HG03045 (cell line): ENCODE results near the gene FANCE.
A peak's percentile ranks its signal among the peaks of the same experiment; 100 is the strongest.

ENCODE experiments used
- ATAC-seq: cut with Tn5 transposase; IDR thresholded peaks from one replicate; pipeline ENCODE4 v1.9.1; 2021; ENCODE audit warnings: mild to moderate bottlenecking, moderate library complexity; ENCODE audit not compliant: unreplicated experiment

FANCE gene

GRCh38 chr6:35463292-35463691 is 11.2 kb downstream of the FANCE start:
- ATAC-seq, result no peak

GRCh38 chr6:35465646-35466045 is 13.5 kb downstream of the FANCE start:
- no peak for ATAC-seq

DNA sequence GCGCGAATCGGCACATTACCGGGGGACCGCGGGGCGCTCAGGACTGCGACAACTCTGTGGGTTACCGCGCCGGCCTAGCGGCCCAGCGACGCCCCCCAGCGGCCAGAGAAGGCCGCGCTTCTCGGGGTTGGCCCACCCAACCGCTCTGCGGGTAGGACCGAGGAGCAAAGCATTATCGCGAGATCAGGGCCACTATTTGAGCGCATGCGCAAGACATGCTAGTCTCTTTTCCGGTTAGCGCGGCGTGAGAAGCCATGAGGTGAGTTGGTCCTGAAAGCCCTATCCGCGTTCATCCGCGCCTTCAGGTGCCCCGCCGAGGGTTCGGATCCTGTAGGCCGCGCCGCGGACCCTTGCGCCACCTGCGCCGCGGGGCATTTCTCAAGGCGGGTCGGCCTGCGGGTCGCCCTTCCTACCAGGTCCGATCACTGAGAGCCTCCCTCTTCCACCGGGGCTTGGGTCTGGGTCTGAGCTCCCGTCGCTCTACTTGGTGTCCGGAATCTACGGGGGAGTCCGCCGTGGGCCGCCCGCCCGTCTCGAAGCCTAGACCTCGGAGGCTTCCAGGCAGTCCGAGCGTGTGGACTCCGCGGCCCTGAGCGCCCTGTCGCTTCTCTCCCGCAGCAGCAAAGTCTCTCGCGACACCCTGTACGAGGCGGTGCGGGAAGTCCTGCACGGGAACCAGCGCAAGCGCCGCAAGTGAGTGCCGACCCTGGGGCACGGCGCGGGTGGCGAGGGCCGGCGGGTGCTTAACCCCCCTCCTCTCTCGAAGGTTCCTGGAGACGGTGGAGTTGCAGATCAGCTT is 16.2 kb downstream of the FANCE start, which contains the start of gene RPL10A:
TSS of gene RPL10A (plus strand) at position 221 of the 799 bp plus-strand sequence. CDS start at position 255, 34 bp downstream.
- ATAC-seq, result peak; percentile 73

DNA sequence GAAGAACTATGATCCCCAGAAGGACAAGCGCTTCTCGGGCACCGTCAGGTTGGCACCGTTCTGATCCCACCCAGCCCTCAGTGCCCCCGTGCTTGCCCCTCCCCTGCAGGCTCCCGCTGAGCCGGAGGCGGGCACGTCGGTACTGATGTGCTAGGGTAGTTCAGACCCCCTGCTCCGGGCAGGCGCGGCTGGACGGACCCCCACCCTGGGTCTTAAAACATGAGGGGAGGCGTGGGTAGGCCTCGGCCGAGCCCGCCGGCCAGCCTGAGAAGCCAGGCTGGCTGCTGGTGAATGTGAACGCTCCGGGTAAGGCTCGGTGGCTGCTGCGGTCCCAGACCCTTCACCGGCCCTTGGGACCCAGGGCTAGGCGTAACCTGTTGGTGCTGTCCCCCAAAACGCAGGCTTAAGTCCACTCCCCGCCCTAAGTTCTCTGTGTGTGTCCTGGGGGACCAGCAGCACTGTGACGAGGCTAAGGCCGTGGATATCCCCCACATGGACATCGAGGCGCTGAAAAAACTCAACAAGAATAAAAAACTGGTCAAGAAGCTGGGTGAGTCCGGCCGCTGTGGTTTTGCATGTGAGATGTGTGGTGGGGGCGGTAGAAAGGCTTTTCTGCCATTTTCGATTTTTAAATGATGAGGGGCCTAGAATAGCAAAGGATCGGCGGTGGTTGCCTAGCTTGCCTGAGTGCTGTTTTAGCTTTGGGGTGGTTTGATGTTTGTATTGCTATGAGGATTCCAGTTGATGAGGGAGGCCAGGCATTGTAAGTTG is 17.0 kb downstream of the FANCE start:
- ATAC-seq, result peak; percentile 5

DNA sequence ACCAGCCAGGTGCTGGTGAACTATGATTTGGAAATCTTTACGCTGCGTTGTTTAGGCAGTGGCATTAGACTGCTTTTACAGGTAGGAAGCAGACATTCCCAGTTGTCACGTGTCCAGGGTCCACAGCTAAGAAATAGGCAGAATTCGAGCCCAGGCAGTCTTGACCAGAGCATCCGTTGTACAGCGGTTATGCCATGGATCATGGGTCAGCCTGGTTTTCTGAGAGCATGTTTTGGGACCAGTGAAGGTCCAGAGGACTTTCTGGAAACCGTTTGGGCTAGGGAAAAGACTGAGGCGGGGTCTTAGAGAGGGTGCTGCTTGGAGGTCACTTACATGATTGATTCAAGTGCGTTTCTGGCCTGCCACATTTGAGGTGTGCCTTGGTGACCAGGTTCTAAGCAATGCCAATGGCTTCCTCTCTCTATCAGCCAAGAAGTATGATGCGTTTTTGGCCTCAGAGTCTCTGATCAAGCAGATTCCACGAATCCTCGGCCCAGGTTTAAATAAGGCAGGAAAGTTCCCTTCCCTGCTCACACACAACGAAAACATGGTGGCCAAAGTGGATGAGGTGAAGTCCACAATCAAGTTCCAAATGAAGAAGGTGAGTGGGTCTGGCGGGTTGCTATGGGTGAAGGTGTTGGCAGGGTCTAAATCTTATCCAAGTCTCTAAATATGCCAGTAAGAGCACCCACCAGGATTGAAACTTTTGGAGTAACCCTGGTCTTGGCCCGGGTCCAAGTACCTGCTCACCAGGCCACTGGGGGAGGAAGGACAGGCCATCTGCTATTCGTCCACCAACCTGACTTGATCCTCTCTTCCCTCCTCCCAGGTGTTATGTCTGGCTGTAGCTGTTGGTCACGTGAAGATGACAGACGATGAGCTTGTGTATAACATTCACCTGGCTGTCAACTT is 17.9 kb downstream of the FANCE start:
- ATAC-seq, result no peak

DNA sequence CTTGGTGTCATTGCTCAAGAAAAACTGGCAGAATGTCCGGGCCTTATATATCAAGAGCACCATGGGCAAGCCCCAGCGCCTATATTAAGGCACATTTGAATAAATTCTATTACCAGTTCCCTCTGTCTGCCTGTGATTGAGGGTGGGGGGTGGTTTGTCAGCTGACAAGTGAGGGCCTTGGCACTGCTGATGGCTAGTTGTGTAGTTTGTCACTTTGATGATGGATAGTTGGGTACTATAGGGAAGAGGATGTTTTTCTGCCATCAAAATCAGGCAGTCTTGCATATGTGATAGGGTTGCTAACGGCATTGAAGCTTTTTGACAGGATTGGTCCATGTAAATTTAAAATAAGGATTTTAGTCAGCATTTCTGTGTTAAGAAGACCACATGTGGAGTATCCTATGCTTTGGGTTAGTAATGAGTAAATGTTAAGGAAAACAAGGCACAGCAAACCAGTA is 18.6 kb downstream of the FANCE start:
- ATAC-seq, result no peak

DNA sequence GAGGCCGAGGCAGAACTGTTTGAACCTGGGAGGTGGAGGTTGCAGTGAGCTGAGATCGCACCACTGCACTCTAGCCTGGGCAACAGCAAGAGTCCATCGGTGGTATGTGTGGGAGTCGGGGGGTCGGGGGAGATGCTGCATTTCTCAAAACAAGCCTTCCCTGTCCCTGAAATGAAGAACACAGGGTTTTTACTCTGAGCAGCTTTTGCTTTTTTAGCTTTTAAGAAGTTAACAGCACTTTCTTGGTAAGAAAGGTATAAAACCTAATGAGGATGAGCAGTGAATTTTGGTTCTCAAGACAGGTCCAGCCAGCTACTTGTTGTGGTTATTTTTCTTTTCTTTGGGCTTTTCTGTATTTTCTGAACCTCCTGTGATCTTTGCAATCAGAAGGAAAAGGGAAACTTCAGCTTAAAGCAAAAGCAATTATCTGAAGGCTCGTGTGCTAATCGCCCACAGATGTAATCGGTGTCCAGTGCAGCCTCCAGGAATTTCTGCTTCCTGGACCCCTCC is 19.8 kb downstream of the FANCE start:
- ATAC-seq, result no peak

DNA sequence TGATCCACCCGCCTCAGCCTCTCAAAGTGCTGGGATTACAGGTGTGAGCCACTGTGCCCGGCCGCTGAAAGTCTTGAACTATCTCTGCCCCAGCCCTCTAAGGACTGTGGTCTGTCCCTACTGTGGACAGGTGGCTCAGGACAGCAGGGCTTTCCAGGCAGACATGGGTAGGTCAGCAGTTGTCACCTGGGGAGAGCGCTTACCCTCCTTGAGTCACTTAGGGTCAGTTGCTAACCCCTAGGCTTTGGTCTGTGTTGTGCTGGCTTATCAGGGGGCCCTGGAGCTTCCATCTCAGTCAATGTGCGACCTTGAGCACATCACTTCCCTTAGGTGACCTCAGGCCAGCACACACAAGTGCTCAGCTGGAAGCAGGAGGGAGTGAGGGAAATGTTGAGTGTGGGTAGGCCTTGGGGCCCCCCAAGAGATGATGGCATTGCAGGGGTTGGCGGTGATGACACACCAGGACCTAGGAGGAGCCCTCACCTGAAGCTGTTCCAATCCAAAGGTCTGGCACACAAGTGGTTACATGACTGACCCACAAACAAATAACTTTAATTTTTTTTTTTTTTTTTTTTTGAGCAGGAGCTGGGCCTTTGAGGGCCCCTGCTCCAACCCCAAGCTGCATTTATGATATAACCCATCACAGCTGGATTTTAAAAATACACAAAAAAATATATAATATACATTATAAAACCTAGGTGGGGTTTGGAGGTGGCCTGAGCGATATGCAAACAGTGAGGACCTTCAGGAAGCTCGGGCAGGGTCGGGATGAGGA is 21.1 kb downstream of the FANCE start:
- ATAC-seq, result no peak

DNA sequence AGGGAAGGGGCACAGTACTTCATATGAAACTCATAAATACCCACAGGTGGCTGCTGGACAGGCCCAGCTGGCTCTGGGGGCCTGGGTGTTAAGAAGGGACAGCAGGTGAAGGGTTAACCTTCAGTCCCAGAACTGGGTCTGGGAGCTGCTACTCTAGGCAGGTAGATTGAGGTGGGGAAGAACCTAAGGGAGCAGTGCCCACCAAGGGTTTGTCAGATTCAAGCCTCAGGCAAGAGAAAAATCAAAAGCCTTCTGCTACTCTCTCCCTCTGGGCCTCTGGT is 21.7 kb downstream of the FANCE start:
- ATAC-seq, result no peak

DNA sequence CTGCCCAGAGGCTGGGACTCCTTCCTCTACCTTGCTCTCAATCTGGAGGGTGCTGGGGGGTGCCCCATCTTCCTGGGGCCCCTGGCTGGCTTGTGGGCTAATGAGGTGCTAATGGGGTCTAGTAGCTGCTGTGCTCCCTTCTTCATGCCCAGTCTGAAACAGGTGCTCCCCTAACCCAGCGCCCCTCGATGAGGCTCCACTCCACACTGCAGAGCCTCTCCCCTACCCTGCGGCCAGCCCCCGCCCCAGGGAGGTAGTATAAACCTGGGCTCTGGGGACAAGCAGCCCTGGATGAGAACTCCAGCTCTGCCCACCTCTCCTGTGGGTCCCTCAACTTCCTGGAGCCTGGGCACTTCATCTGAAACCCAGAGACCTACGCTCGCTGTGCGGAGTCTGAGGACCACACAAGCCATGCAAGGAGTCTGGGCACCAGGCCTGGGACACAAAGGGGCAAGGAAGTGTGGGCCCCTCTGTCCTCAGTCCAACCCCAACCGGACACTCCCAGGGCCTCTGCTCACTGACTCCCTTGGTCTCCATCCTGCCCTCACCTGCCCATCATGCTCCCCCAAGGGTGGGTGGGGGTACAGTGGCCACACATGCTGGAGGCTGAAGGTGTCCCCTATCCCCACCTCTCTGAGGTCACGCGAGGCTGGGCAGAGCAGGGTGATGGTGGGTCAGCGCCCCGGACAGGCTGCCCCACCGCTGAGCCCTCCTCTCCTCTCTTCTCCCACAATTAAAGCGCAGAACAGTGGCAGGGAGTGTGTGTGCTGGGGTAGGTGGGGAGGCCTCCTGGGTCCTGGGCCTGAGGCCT is 22.2 kb downstream of the FANCE start:
- ATAC-seq, result no peak

- ATAC-seq, result no peak
These were observed 22.9 kb downstream of the FANCE start for GRCh38 chr6:35474942-35475570.

DNA sequence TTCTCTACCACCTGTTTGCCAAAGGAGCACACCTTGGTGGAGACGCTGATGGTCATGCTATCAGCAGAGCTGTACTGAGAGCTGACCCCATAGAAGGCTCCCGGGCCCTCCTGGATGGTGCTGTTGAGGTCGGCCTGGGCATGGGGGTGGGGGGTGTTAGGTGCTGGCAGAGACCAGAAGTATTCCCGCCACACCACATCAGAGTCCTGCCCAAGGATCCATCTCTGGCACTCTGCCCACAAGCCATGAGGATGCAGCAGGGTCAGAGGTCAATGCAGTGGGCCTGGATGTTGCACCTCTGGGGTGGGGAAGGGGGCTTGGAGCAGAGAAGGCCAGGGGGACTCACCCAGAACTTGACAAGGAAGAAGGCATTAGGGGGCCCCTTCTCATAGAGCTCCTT is 23.4 kb downstream of the FANCE start:
- no peak for ATAC-seq

DNA sequence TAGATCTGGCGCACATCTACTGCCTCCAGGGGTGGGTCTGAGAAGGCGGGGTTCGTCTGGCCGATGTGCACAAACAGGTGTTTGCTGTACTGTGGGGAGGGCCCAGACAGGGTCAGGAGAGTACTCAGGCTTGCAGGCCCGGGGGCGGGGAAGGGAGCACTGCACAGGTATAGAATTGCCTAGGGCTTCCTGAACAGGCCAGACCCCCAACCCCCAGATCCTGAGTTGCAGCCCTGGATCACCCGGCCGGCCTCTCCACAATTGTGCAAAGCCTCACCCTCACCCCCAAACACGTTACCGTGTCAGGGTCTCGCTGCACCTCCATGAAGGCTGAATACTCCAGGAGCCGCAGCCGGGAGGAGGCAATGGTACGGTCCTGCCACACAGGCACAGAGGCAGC is 23.9 kb downstream of the FANCE start:
- no peak for ATAC-seq

- no peak for ATAC-seq
These were observed 24.9 kb downstream of the FANCE start for GRCh38 chr6:35477028-35477427.

GRCh38 chr6:35477551-35478179 is 25.5 kb downstream of the FANCE start:
- ATAC-seq, result no peak

GRCh38 chr6:35478259-35478658 is 26.1 kb downstream of the FANCE start:
- no peak for ATAC-seq

GRCh38 chr6:35480176-35480575 is 28.0 kb downstream of the FANCE start:
- no peak for ATAC-seq

DNA sequence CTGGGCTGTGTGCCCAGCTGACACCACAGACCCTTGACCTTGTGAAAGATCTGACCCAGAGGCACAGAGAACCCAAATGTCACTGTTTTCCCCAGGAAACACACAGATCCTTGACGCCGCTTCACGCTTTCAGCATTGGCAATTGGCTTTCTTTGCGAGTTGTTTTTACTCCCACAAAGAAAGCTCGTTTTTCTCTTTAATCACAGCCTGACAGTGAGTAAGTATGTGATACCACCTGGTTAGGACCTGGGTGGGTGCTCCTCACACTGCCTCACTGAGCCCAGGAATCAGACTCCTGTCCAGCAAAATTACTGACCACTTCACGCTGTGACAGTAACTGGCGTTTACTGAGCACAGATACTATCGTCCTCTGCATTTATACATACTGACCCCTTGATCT is 29.1 kb downstream of the FANCE start:
- no peak for ATAC-seq

- no peak for ATAC-seq
These were observed 30.9 kb downstream of the FANCE start for GRCh38 chr6:35483062-35483461.
